Neural progenitor cell (in vitro differentiated cells): Measurements from ENCODE around the gene CTR9. TPM values are rescaled to one million over a fixed set of nuclear protein-coding genes. Genes with fewer than 3 reads are reported as not detected.
A peak's percentile ranks its signal among the peaks of the same experiment; 100 is the strongest.

Experiments used
- DNase-seq: peaks from one replicate; pipeline ENCODE4 v3.0.0-alpha.2; 2016; ENCODE audit warnings: low spot score
- H2AFZ ChIP-seq: fragments of 200-600 bp; sonication (generic); replicated peaks from 2 replicates; pipeline ENCODE4 v1.6.1; 2016; ENCODE audit warnings: antibody characterized with exemption
- H3F3A ChIP-seq: fragments of 200-600 bp; sonication (generic); 2 replicates; pipeline ENCODE4 v1.6.1; 2016; ENCODE audit warnings: antibody characterized with exemption, low read depth
- H3K27ac ChIP-seq: fragments of 200-600 bp; sonication (generic); 2 replicates; pipeline ENCODE4 v1.5.1; 2016; ENCODE audit warnings: mild to moderate bottlenecking
- H3K27me3 ChIP-seq: fragments of 200-600 bp; sonication (generic); 2 replicates; pipeline ENCODE4 v1.6.1; 2016; ENCODE audit warnings: mild to moderate bottlenecking, moderate library complexity
- H3K36me3 ChIP-seq: fragments of 200-600 bp; sonication (generic); 2 replicates; pipeline ENCODE4 v1.5.1; 2016
- H3K4me1 ChIP-seq: fragments of 200-600 bp; sonication (generic); 2 replicates; pipeline ENCODE4 v1.6.1; 2016; ENCODE audit warnings: mixed run types
- H3K4me2 ChIP-seq: fragments of 200-600 bp; sonication (generic); 2 replicates; pipeline ENCODE4 v1.6.1; 2016
- H3K4me3 ChIP-seq: fragments of 200-600 bp; sonication (generic); 2 replicates; pipeline ENCODE4 v1.5.1; 2016
- H3K79me2 ChIP-seq: fragments of 200-600 bp; sonication (generic); 2 replicates; pipeline ENCODE4 v1.6.1; 2016; ENCODE audit warnings: low read depth
- H3K9ac ChIP-seq: fragments of 200-600 bp; sonication (generic); 2 replicates; pipeline ENCODE4 v1.6.1; 2016
- H3K9me3 ChIP-seq: fragments of 200-600 bp; sonication (generic); 2 replicates; pipeline ENCODE4 v1.5.1; 2016; ENCODE audit warnings: low read depth
- H4K20me1 ChIP-seq: fragments of 200-600 bp; sonication (generic); 2 replicates; pipeline ENCODE4 v1.6.1; 2016; ENCODE audit warnings: low read depth
- H3K27ac Mint-ChIP-seq: 3 replicates; pipeline ENCODE4 v1.8.0; 2021; ENCODE audit warnings: mixed read lengths
- H3K27me3 Mint-ChIP-seq: 2 replicates; pipeline ENCODE4 v1.8.0; 2022; ENCODE audit warnings: low read depth, mild to moderate bottlenecking, inconsistent platforms, moderate library complexity, mixed read lengths; ENCODE audit not compliant: insufficient read depth
- H3K36me3 Mint-ChIP-seq: 3 replicates; pipeline ENCODE4 v1.8.0; 2021; ENCODE audit warnings: mixed read lengths
- H3K4me1 Mint-ChIP-seq: 3 replicates; pipeline ENCODE4 v1.8.0; 2021; ENCODE audit warnings: mixed read lengths
- H3K4me3 Mint-ChIP-seq: 3 replicates; pipeline ENCODE4 v1.8.0; 2021; ENCODE audit warnings: mild to moderate bottlenecking, moderate library complexity, mixed read lengths
- H3K9me3 Mint-ChIP-seq: 3 replicates; pipeline ENCODE4 v1.8.0; 2020; ENCODE audit warnings: mixed read lengths
- CTCF ChIP-seq: fragments of 200-600 bp; sonication (generic); IDR thresholded peaks from 2 replicates; pipeline ENCODE4 v1.5.1; 2017; ENCODE audit warnings: antibody characterized with exemption, mild to moderate bottlenecking
- EZH2 ChIP-seq: fragments of 200-600 bp; sonication (generic); IDR thresholded peaks from 2 replicates; pipeline ENCODE4 v1.6.1; 2017; ENCODE audit warnings: antibody characterized with exemption, mild to moderate bottlenecking, moderate library complexity
- EZH2phosphoT487 ChIP-seq: fragments of 200-600 bp; sonication (generic); IDR thresholded peaks from 2 replicates; pipeline ENCODE4 v1.6.1; 2017; ENCODE audit warnings: antibody characterized with exemption
- total RNA-seq: library from RNA; depleted of rRNA; stranded (reverse); fragments of >200 nt; gene quantifications from 2 replicates; pipeline ENCODE4 v1.2.3, GENCODE V29; 2015; ENCODE audit warnings: low replicate concordance

The CTR9 gene
- total RNA-seq, 1 donor from 2014 or later = 26.4 TPM

GRCh38 chr11:10779086-10779485, 28.0 kb downstream of the CTR9 start:
- no peak overlapping the region for H3K4me3 Mint-ChIP-seq
- peaks cover 22% of the 10 kb centered on the region for H3K36me3 Mint-ChIP-seq
- no peaks in the 10 kb centered on the region for H3K27me3 ChIP-seq
- no peaks in the 10 kb centered on the region for H3F3A ChIP-seq
- no peak for DNase-seq
- H3K4me1 ChIP-seq = peaks cover 2% of the 10 kb centered on the region
- no peaks in the 10 kb centered on the region for H3K9me3 Mint-ChIP-seq
- peaks cover 3% of the 10 kb centered on the region for H3K4me1 Mint-ChIP-seq
- H2AFZ ChIP-seq = no peak overlapping the region
- no peaks in the 10 kb centered on the region for H3K79me2 ChIP-seq
- no peaks in the 10 kb centered on the region for H3K9me3 ChIP-seq
- H3K9ac ChIP-seq = no peak overlapping the region
- H3K4me2 ChIP-seq = no peak overlapping the region
- no peak for TF ChIP-seq EZH2phosphoT487
- no peak for TF ChIP-seq EZH2
- no peak for TF ChIP-seq CTCF
- H3K27me3 Mint-ChIP-seq = peaks cover 5% of the 10 kb centered on the region
- H3K36me3 ChIP-seq = no peaks in the 10 kb centered on the region
- H4K20me1 ChIP-seq = no peaks in the 10 kb centered on the region
- no peak overlapping the region for H3K27ac ChIP-seq
- H3K4me3 ChIP-seq = no peak overlapping the region
- no peak overlapping the region for H3K27ac Mint-ChIP-seq

GRCh38 chr11:10780040-10780439, 29.0 kb downstream of the CTR9 start:
- H3K4me1 ChIP-seq = peaks cover 11% of the 10 kb centered on the region
- peaks cover 11% of the 10 kb centered on the region for H3K4me1 Mint-ChIP-seq
- DNase-seq = no peak
- no peak overlapping the region for H3K4me3 Mint-ChIP-seq
- no peaks in the 10 kb centered on the region for H3K36me3 ChIP-seq
- H3K27me3 Mint-ChIP-seq = peaks cover 7% of the 10 kb centered on the region
- H3K27ac Mint-ChIP-seq = no peak overlapping the region
- no peaks in the 10 kb centered on the region for H3K9me3 ChIP-seq
- peaks cover 9% of the 10 kb centered on the region for H3F3A ChIP-seq
- no peak overlapping the region for H3K9ac ChIP-seq
- TF ChIP-seq CTCF (no peak), EZH2 (no peak), EZH2phosphoT487 (no peak)
- H3K27me3 ChIP-seq = no peaks in the 10 kb centered on the region
- no peak overlapping the region for H2AFZ ChIP-seq
- H3K27ac ChIP-seq = no peak overlapping the region
- no peak overlapping the region for H3K4me3 ChIP-seq
- H4K20me1 ChIP-seq = peaks cover under 1% of the 10 kb centered on the region
- no peaks in the 10 kb centered on the region for H3K79me2 ChIP-seq
- peaks cover 13% of the 10 kb centered on the region for H3K36me3 Mint-ChIP-seq
- H3K4me2 ChIP-seq = no peak overlapping the region
- no peaks in the 10 kb centered on the region for H3K9me3 Mint-ChIP-seq

GRCh38 chr11:10784232-10785145, 33.4 kb downstream of the CTR9 start:
- Histone ChIP-seq H3K36me3 (no peaks in the 10 kb centered on the region), H3F3A (peaks cover 12% of the 10 kb centered on the region), H3K9ac (no peak overlapping the region), H3K4me2 (peak overlapping the region; percentile 57), H3K27ac (no peak overlapping the region), H3K79me2 (no peaks in the 10 kb centered on the region), H3K9me3 (no peaks in the 10 kb centered on the region), H3K4me3 (peak overlapping the region; percentile 0), H3K4me1 (peaks cover 24% of the 10 kb centered on the region), H4K20me1 (peaks cover 3% of the 10 kb centered on the region), H2AFZ (no peak overlapping the region), H3K27me3 (no peaks in the 10 kb centered on the region)
- Mint-ChIP-seq H3K4me3 (no peak overlapping the region), H3K9me3 (no peaks in the 10 kb centered on the region), H3K36me3 (no peaks in the 10 kb centered on the region), H3K4me1 (peaks cover 19% of the 10 kb centered on the region), H3K27ac (no peak overlapping the region), H3K27me3 (peaks cover 11% of the 10 kb centered on the region)
- peak; percentile 66 for DNase-seq
- TF ChIP-seq EZH2phosphoT487 = peak; percentile 41
- TF ChIP-seq EZH2 = no peak
- TF ChIP-seq CTCF = no peak
